Upper lobe of left lung (tissue), 4 donors: ENCODE measurements around the gene FHDC1.

ENCODE experiments used
- POLR2A ChIP-seq, 4 donors: fragments of 450-650 bp; IDR thresholded peaks; one replicate each; pipeline ENCODE4 v1.5.1; 2016 to 2017; ENCODE audit warnings: antibody characterized with exemption in 4 of 4, mild to moderate bottlenecking in 2 of 4
- POLR2AphosphoS5 ChIP-seq, 2 donors: sonication (generic); formaldehyde crosslinking; IDR thresholded peaks; one replicate each; pipeline ENCODE4 v1.5.1; 2017; ENCODE audit warnings: antibody characterized with exemption in 2 of 2

GRCh38 chr4:153010146-153010545 lies 74.0 kb downstream of the FHDC1 start:
- TF ChIP-seq POLR2A (IDR thresholded peaks at IDR 0.05) (no peak), POLR2AphosphoS5 (IDR thresholded peaks at IDR 0.05) (no peak)
